Cardiac fibroblast (primary cell): ENCODE data around the gene RAB25.

ENCODE experiments used
- DNase-seq, 2 donors: peaks; one replicate each; pipeline versions ENCODE4 v3.0.0 to v3.0.0-alpha.2; 2010; ENCODE audit warnings: low read depth in 2 of 2
- H3K4me3 ChIP-seq, 2 donors: replicated peaks in 1 of 2; 1 replicate in 1 of 2; 2 replicates in 1 of 2; pipeline ENCODE4 v1.5.1; 2011; ENCODE audit warnings: low read depth in 2 of 2, low read length in 2 of 2, mild to moderate bottlenecking in 2 of 2, moderate library complexity in 1 of 2
- TF ChIP-seq, protein P1 (sequence below): IDR thresholded peaks from one replicate; pipeline ENCODE4 v1.5.1; 2011; ENCODE audit warnings: low read depth, mild to moderate bottlenecking, low read length, inconsistent platforms

The RAB25 gene

GRCh38 chr1:156090840-156091188, 29.9 kb downstream of the RAB25 start:
- H3K4me3 ChIP-seq, result no peak overlapping the region
- peak; percentile 84 for DNase-seq
- TF ChIP-seq, protein P1, sequence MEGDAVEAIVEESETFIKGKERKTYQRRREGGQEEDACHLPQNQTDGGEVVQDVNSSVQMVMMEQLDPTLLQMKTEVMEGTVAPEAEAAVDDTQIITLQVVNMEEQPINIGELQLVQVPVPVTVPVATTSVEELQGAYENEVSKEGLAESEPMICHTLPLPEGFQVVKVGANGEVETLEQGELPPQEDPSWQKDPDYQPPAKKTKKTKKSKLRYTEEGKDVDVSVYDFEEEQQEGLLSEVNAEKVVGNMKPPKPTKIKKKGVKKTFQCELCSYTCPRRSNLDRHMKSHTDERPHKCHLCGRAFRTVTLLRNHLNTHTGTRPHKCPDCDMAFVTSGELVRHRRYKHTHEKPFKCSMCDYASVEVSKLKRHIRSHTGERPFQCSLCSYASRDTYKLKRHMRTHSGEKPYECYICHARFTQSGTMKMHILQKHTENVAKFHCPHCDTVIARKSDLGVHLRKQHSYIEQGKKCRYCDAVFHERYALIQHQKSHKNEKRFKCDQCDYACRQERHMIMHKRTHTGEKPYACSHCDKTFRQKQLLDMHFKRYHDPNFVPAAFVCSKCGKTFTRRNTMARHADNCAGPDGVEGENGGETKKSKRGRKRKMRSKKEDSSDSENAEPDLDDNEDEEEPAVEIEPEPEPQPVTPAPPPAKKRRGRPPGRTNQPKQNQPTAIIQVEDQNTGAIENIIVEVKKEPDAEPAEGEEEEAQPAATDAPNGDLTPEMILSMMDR, result peak; percentile 67

DNA sequence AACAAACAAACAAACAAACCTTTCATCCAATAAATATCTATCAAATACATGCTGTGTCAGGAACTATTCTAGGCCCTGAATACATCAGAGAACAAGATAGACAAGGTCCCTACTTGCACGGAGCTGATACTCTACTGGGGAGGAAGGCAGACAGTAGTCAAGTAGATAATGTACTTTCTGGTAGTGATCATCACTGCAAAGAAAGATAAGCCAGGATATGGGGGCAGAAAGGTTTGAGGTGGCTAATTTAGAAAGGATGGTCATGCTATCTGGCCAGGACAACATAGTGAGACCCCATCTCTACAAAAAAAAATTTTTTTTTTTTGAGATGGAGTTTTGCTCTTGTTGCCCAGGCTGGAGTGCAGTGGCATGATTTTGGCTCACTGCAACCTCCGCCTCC, 30.6 kb downstream of the RAB25 start:
- no peak overlapping the region for H3K4me3 ChIP-seq
- no peak for DNase-seq
- TF ChIP-seq, protein P1, result no peak

- TF ChIP-seq, protein P1, result no peak
- no peak overlapping the region for H3K4me3 ChIP-seq
- DNase-seq, result no peak
Observed at GRCh38 chr1:156095906-156096508, 35.0 kb downstream of the RAB25 start.

GRCh38 chr1:156096640-156097391, 35.9 kb downstream of the RAB25 start:
- TF ChIP-seq, protein P1, result peak; percentile 96
- DNase-seq, result peak; percentile 89
- no peak overlapping the region for H3K4me3 ChIP-seq

DNA sequence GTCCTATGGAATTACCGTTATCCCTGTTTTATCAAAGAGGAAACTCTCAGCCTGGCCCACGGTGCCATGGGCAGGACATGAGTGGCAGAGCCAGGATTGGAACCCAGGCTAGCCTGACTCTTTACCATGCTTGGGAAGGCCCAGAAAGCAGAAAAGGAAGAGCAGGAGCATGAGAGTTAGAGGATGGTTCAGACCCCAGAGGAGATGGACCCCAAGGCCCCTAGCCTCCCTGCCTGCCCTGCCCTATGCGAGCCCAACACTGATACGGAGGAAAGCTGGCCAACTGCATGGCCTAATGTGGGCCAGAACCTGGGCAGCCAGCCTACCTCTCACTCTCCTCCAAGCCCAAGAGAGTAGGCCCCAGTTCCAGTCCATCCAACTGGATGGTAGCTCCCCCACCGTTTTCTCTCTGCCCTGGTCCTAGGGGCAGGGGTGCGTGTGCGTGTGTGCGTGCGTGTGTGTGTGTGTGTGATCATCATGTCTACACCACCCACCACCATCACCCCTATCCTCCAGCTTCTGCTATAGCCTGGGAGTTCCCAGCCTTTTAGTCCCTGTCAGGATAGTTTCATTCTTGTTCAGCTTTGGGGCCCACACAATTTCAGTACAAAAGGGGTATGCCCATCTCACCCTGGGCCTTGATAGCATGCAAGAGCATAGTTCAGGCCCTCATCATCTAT, 36.7 kb downstream of the RAB25 start:
- no peak overlapping the region for H3K4me3 ChIP-seq
- DNase-seq, result no peak
- TF ChIP-seq, protein P1, result no peak

GRCh38 chr1:156098784-156099183, 37.8 kb downstream of the RAB25 start:
- H3K4me3 ChIP-seq, result no peak overlapping the region
- TF ChIP-seq, protein P1, result no peak
- DNase-seq, result no peak
